ENCODE measurements around the gene RPL18. TPM values are rescaled to one million over a fixed set of nuclear protein-coding genes. Genes with fewer than 3 reads are reported as not detected.
A peak's percentile ranks its signal among the peaks of the same experiment; 100 is the strongest.

Gene RPL18
- total and polyA plus RNA-seq, 2 donors (not counting 1 experiment from before 2014, with no cell fraction given), result 1,166 to 2,054 TPM

DNA sequence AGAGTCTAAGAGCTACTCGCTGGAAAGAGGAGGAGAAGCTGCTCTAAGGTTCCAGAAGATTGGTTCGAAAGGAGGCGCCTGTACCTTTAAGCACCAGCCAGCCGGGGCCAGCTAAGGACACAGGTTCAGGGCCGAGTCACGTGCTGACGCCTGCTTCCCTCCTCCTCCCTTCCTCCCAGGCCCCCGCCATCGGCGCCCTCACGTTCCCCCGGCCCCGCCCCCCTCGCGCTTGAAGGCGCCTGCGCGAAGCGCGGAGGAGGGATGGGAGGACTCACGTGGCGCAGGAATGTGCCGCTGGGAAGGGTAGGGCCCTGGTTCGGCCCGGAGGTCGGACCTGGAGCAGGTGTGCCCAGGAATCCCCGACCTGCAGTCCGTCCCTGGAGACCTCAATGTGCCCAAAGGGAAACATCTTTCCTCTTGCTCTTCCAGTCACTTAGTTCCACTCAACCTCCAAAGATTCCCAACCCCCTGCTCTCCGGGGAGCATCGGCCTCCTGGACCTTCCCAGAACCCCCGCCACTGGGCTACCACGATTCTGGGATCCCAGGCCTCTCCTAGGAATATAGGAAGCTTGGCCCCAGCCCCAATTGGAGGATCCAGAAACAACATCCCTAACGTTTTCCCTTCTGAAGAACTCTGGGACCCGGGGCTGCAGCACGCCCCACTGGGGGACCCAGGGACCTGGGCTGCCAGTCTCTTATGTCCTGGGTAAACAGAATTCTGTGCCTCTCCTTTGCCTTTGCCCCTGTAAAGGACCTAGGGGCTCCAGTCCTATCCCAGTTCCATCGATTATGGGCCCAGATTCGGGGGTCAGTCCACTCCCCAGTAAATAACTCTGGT lies 15.7 kb upstream of the RPL18 start:
- no peaks in the 10 kb centered on the region for H3K27me3 ChIP-seq (ENCODE audit: control insufficient read depth, insufficient read depth, low read length)
- H3K4me2 ChIP-seq (ENCODE audit: extremely low read depth, insufficient read depth, low read length), result peak overlapping the region; percentile 99
- no peaks in the 10 kb centered on the region for H3K79me2 ChIP-seq (ENCODE audit: control insufficient read depth, insufficient read depth, low read length)
- peak overlapping the region; percentile 20 to 76 (median 34) for H3K4me3 ChIP-seq (replicated peaks in 1 of 4; ENCODE audit: control extremely low read depth in 1 of 4, insufficient read depth in 1 of 4, low read depth in 3 of 4, low read length in 4 of 4)
- no peaks in the 10 kb centered on the region for H4K20me1 ChIP-seq (ENCODE audit: control insufficient read depth, extremely low read depth, insufficient read depth, low read length)
- no peaks in the 10 kb centered on the region for H3K36me3 ChIP-seq (ENCODE audit: control insufficient read depth, insufficient read depth, low read length)
- H3K27ac ChIP-seq (ENCODE audit: insufficient read depth, low read length), result peak overlapping the region; percentile 77
- no peak for TF ChIP-seq EZH2 (IDR thresholded peaks at IDR 0.05; ENCODE audit: low read length, missing control alignments)
- TF ChIP-seq, protein P1, sequence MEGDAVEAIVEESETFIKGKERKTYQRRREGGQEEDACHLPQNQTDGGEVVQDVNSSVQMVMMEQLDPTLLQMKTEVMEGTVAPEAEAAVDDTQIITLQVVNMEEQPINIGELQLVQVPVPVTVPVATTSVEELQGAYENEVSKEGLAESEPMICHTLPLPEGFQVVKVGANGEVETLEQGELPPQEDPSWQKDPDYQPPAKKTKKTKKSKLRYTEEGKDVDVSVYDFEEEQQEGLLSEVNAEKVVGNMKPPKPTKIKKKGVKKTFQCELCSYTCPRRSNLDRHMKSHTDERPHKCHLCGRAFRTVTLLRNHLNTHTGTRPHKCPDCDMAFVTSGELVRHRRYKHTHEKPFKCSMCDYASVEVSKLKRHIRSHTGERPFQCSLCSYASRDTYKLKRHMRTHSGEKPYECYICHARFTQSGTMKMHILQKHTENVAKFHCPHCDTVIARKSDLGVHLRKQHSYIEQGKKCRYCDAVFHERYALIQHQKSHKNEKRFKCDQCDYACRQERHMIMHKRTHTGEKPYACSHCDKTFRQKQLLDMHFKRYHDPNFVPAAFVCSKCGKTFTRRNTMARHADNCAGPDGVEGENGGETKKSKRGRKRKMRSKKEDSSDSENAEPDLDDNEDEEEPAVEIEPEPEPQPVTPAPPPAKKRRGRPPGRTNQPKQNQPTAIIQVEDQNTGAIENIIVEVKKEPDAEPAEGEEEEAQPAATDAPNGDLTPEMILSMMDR (conservative IDR thresholded peaks at IDR 0.05 in 1 of 2, IDR thresholded peaks at IDR 0.05 in 1 of 2; ENCODE audit: low read depth in 1 of 2, low read length in 2 of 2), result no peak
- H3K4me1 ChIP-seq (ENCODE audit: control insufficient read depth, extremely low read depth, insufficient read depth, low read length), result peaks cover 43% of the 10 kb centered on the region
- peak; percentile 90 to 95 for DNase-seq (ENCODE audit: low read depth in 2 of 2)
- H3K9ac ChIP-seq (ENCODE audit: insufficient read depth, low read length), result peak overlapping the region; percentile 53
- H2AFZ ChIP-seq (ENCODE audit: low read length), result peak overlapping the region; percentile 80
- H3K9me3 ChIP-seq (ENCODE audit: control insufficient read depth, insufficient read depth, low read depth, low read length), result no peaks in the 10 kb centered on the region

DNA sequence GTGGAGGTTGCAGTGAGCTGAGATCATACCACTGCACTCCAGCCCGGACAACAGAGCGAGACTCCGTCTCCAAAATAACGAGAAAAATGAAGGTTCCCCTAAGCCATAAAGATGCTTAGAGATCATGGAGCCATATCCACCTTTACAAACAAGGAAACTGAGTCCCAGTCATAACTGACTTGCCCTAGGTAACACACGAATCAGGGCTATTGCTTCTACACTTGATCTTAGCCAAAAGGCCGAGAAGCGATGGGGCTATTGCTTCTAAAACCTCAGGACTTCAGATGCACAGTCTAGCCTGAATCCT lies 15.0 kb upstream of the RPL18 start:
- H3K27ac ChIP-seq (ENCODE audit: insufficient read depth, low read length), result peak overlapping the region; percentile 77
- peaks cover 43% of the 10 kb centered on the region for H3K4me1 ChIP-seq (ENCODE audit: control insufficient read depth, extremely low read depth, insufficient read depth, low read length)
- DNase-seq (ENCODE audit: low read depth in 2 of 2), result no peak
- H2AFZ ChIP-seq (ENCODE audit: low read length), result peak overlapping the region; percentile 80
- H3K9me3 ChIP-seq (ENCODE audit: control insufficient read depth, insufficient read depth, low read depth, low read length), result no peaks in the 10 kb centered on the region
- peak overlapping the region; percentile 53 for H3K9ac ChIP-seq (ENCODE audit: insufficient read depth, low read length)
- TF ChIP-seq, protein P1 (conservative IDR thresholded peaks at IDR 0.05 in 1 of 2, IDR thresholded peaks at IDR 0.05 in 1 of 2; ENCODE audit: low read depth in 1 of 2, low read length in 2 of 2), result no peak
- TF ChIP-seq EZH2 (IDR thresholded peaks at IDR 0.05; ENCODE audit: low read length, missing control alignments), result no peak
- H3K79me2 ChIP-seq (ENCODE audit: control insufficient read depth, insufficient read depth, low read length), result no peaks in the 10 kb centered on the region
- H3K4me2 ChIP-seq (ENCODE audit: extremely low read depth, insufficient read depth, low read length), result peak overlapping the region; percentile 99
- H3K36me3 ChIP-seq (ENCODE audit: control insufficient read depth, insufficient read depth, low read length), result peaks cover 2% of the 10 kb centered on the region
- peak overlapping the region; percentile 20 to 46 (median 34) for H3K4me3 ChIP-seq (replicated peaks in 1 of 4; ENCODE audit: control extremely low read depth in 1 of 4, insufficient read depth in 1 of 4, low read depth in 3 of 4, low read length in 4 of 4)
- H3K27me3 ChIP-seq (ENCODE audit: control insufficient read depth, insufficient read depth, low read length), result no peaks in the 10 kb centered on the region
- no peaks in the 10 kb centered on the region for H4K20me1 ChIP-seq (ENCODE audit: control insufficient read depth, extremely low read depth, insufficient read depth, low read length)

DNA sequence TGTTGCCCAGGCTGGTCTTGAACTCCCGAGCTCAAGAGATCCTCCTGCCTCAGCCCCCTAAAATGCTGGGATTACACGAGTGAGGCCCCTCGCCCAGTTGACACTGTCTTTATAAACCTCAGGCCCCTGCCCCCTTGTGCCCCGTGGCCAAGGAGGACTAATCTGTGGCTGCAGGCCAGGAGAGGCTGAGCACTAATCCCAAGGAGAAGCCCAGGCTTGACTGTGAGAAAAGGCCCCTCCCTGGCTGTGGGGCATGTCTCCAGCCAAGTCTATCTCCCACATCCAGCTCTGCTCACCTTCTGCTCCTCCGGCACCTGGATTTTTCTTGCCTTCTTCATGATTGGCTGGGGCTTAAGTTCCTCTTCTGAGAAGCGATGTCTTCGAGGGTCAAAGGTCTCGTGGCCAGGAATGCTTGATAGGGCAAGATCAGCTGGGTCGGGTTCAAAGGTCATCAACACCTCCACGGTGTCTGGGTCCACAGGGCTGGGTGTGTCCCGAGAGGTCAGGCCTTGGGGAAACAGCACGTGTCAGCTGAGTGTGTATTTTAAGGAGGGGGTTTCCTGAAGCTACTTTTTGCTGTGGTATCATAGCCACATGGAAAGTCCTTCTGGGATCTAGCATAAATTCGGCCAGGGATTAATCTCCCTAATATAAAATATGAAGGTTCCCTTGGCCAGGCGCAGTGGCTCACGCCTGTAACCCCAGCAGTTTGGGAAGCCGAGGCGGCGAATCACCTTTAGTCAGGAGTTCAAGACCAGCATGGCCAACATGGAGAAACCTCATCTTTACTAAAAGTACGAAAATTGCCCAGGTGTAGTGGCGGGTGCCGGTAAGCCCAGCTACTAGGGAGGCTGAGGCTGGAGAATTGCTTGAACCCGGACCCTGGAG lies 14.4 kb upstream of the RPL18 start:
- Histone ChIP-seq H3K9ac (ENCODE audit: insufficient read depth, low read length) (no peak overlapping the region), H2AFZ (ENCODE audit: low read length) (no peak overlapping the region), H3K4me3 (replicated peaks in 1 of 4; ENCODE audit: control extremely low read depth in 1 of 4, insufficient read depth in 1 of 4, low read depth in 3 of 4, low read length in 4 of 4) (peak overlapping the region in 2 of 4 experiments; percentile 37 to 46)

More for the DNA sequence above, 14.4 kb upstream of the RPL18 start:
- H3K36me3 ChIP-seq (ENCODE audit: control insufficient read depth, insufficient read depth, low read length), result peaks cover 2% of the 10 kb centered on the region
- DNase-seq (ENCODE audit: low read depth in 2 of 2), result no peak
- H3K9me3 ChIP-seq (ENCODE audit: control insufficient read depth, insufficient read depth, low read depth, low read length), result no peaks in the 10 kb centered on the region
- H3K27me3 ChIP-seq (ENCODE audit: control insufficient read depth, insufficient read depth, low read length), result no peaks in the 10 kb centered on the region
- H3K27ac ChIP-seq (ENCODE audit: insufficient read depth, low read length), result peak overlapping the region; percentile 77
- peaks cover 41% of the 10 kb centered on the region for H3K4me1 ChIP-seq (ENCODE audit: control insufficient read depth, extremely low read depth, insufficient read depth, low read length)
- no peaks in the 10 kb centered on the region for H3K79me2 ChIP-seq (ENCODE audit: control insufficient read depth, insufficient read depth, low read length)
- H4K20me1 ChIP-seq (ENCODE audit: control insufficient read depth, extremely low read depth, insufficient read depth, low read length), result no peaks in the 10 kb centered on the region
- peak overlapping the region; percentile 99 for H3K4me2 ChIP-seq (ENCODE audit: extremely low read depth, insufficient read depth, low read length)
- no peak for TF ChIP-seq EZH2 (IDR thresholded peaks at IDR 0.05; ENCODE audit: low read length, missing control alignments)
- TF ChIP-seq, protein P1 (conservative IDR thresholded peaks at IDR 0.05 in 1 of 2, IDR thresholded peaks at IDR 0.05 in 1 of 2; ENCODE audit: low read depth in 1 of 2, low read length in 2 of 2), result no peak

Measured in fibroblast of lung (primary cell).